Activated CD4-positive, alpha-beta T cell treated with anti-CD3 and anti-CD28 coated beads, Interleukin-2, amount 10 ng/mL, durations not matched to agents 24 days and 14 days (primary cell): Measurements from ENCODE around the gene DLGAP1. TPM values are rescaled to one million over a fixed set of nuclear protein-coding genes. Genes with fewer than 3 reads are reported as not detected.

Experiments
- DNase-seq: peaks from one replicate; pipeline ENCODE4 v3.0.0; 2022
- H3K27ac Mint-ChIP-seq: one replicate; pipeline ENCODE4 v1.8.0; 2022; ENCODE audit warnings: mild to moderate bottlenecking, mixed read lengths
- H3K27me3 Mint-ChIP-seq: one replicate; pipeline ENCODE4 v1.8.0; 2022; ENCODE audit warnings: mixed read lengths
- H3K36me3 Mint-ChIP-seq: one replicate; pipeline ENCODE4 v1.8.0; 2022; ENCODE audit warnings: low read depth, mild to moderate bottlenecking, mixed read lengths
- H3K4me1 Mint-ChIP-seq: one replicate; pipeline ENCODE4 v1.8.0; 2021; ENCODE audit warnings: mixed read lengths
- H3K4me3 Mint-ChIP-seq: one replicate; pipeline ENCODE4 v1.8.0; 2022; ENCODE audit warnings: mild to moderate bottlenecking, moderate library complexity, mixed read lengths
- H3K9me3 Mint-ChIP-seq: one replicate; pipeline ENCODE4 v1.8.0; 2021; ENCODE audit warnings: mixed read lengths
- intact Hi-C: fragments of 100-400 bp; cut with micrococcal nuclease; formaldehyde crosslinking; loops from one replicate; pipeline ENCODE4 v1.15.1; 2023
- total RNA-seq: library from RNA; stranded (reverse); gene quantifications from 2 replicates; pipeline ENCODE4 v1.2.3, GENCODE V29; 2022

Gene DLGAP1
- total RNA-seq, 1 donor from 2014 or later, result 1.5 TPM

- no peak for DNase-seq
- Mint-ChIP-seq H3K4me3 (no peak overlapping the region), H3K4me1 (no peaks in the 10 kb centered on the region), H3K27me3 (no peaks in the 10 kb centered on the region), H3K9me3 (peaks cover 7% of the 10 kb centered on the region), H3K36me3 (no peaks in the 10 kb centered on the region), H3K27ac (no peak overlapping the region)
- intact Hi-C loops, result no loop called here
Measured at GRCh38 chr18:4233468-4233867, 221.6 kb downstream of the DLGAP1 start.

GRCh38 chr18:4232656-4233055 is 222.5 kb downstream of the DLGAP1 start:
- Mint-ChIP-seq H3K27ac (no peak overlapping the region), H3K36me3 (no peaks in the 10 kb centered on the region), H3K4me1 (no peaks in the 10 kb centered on the region), H3K9me3 (peaks cover 7% of the 10 kb centered on the region), H3K27me3 (no peaks in the 10 kb centered on the region), H3K4me3 (no peak overlapping the region)
- intact Hi-C loops, result no loop called here
- no peak for DNase-seq

GRCh38 chr18:4231260-4231659 is 223.8 kb downstream of the DLGAP1 start:
- H3K9me3 Mint-ChIP-seq, result peaks cover 7% of the 10 kb centered on the region
- DNase-seq, result no peak
- intact Hi-C loops, result no loop called here
- H3K4me1 Mint-ChIP-seq, result no peaks in the 10 kb centered on the region
- H3K36me3 Mint-ChIP-seq, result no peaks in the 10 kb centered on the region
- no peak overlapping the region for H3K4me3 Mint-ChIP-seq
- no peaks in the 10 kb centered on the region for H3K27me3 Mint-ChIP-seq
- H3K27ac Mint-ChIP-seq, result no peak overlapping the region

DNA sequence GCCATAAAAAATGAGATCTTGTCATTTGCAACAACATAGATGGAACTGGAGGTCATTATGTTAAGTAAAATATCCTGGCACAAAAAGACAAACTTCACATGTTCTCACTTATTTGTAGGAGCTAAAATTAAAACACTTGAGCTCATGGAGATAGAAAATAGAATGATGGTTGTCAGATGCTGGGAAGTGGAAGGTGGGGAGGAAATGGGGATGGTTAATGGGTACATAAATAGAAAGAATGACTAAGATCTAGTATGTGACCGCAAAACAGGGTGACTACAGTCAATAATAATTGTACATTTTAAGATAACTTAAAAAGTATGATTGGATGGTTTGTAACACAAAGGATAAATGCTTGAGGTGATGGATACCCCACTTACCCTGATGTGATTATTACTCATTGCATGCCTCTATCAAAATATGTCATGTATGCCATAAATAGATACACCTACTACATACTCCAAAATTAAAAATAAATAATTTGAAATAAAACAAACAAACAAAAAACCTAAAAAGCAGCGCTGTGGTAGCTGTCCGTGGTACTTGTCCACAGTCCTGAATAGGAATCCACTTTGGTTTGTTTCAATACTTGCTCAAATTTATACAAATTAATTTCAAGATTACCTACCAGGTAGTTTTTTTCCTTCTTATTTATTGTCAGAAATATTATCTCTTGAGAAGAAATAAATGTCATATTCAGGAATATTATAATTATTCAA is 224.5 kb downstream of the DLGAP1 start:
- no peak for DNase-seq
- Mint-ChIP-seq H3K36me3 (no peaks in the 10 kb centered on the region), H3K4me3 (no peak overlapping the region), H3K27ac (no peak overlapping the region), H3K9me3 (peaks cover 7% of the 10 kb centered on the region), H3K27me3 (no peaks in the 10 kb centered on the region), H3K4me1 (no peaks in the 10 kb centered on the region)
- intact Hi-C loops, result no loop called here

- intact Hi-C loops, result no loop called here
- peaks cover under 1% of the 10 kb centered on the region for H3K9me3 Mint-ChIP-seq
- no peak overlapping the region for H3K4me3 Mint-ChIP-seq
- no peaks in the 10 kb centered on the region for H3K27me3 Mint-ChIP-seq
- H3K36me3 Mint-ChIP-seq, result no peaks in the 10 kb centered on the region
- no peaks in the 10 kb centered on the region for H3K4me1 Mint-ChIP-seq
- H3K27ac Mint-ChIP-seq, result no peak overlapping the region
- no peak for DNase-seq
Measured at GRCh38 chr18:4224031-4224704, 230.9 kb downstream of the DLGAP1 start.

- DNase-seq, result no peak
- no peak overlapping the region for H3K4me3 Mint-ChIP-seq
- H3K27ac Mint-ChIP-seq, result no peak overlapping the region
- H3K27me3 Mint-ChIP-seq, result no peaks in the 10 kb centered on the region
- intact Hi-C loops, result loop anchor here (10.0 kb wide), 1 partner anchor 64 kb away; no protein-coding TSS in a partner anchor
- peaks cover 4% of the 10 kb centered on the region for H3K9me3 Mint-ChIP-seq
- H3K4me1 Mint-ChIP-seq, result no peaks in the 10 kb centered on the region
- no peaks in the 10 kb centered on the region for H3K36me3 Mint-ChIP-seq
Measured at GRCh38 chr18:4211111-4211837, 243.8 kb downstream of the DLGAP1 start.

- no peaks in the 10 kb centered on the region for H3K27me3 Mint-ChIP-seq
Measured at GRCh38 chr18:4208366-4208765, 246.7 kb downstream of the DLGAP1 start.

GRCh38 chr18:4207383-4207985 is 247.6 kb downstream of the DLGAP1 start:
- DNase-seq, result no peak
- H3K27me3 Mint-ChIP-seq, result no peaks in the 10 kb centered on the region
- H3K4me3 Mint-ChIP-seq, result no peak overlapping the region
- H3K36me3 Mint-ChIP-seq, result no peaks in the 10 kb centered on the region
- H3K9me3 Mint-ChIP-seq, result peaks cover 7% of the 10 kb centered on the region
- no peak overlapping the region for H3K27ac Mint-ChIP-seq
- no peaks in the 10 kb centered on the region for H3K4me1 Mint-ChIP-seq
- intact Hi-C loops, result no loop called here

More at GRCh38 chr18:4208366-4208765, 246.7 kb downstream of the DLGAP1 start:
- no peak overlapping the region for H3K27ac Mint-ChIP-seq
- H3K9me3 Mint-ChIP-seq, result peaks cover 7% of the 10 kb centered on the region
- H3K4me3 Mint-ChIP-seq, result no peak overlapping the region
- intact Hi-C loops, result no loop called here
- no peaks in the 10 kb centered on the region for H3K36me3 Mint-ChIP-seq
- H3K4me1 Mint-ChIP-seq, result no peaks in the 10 kb centered on the region
- DNase-seq, result no peak

DNA sequence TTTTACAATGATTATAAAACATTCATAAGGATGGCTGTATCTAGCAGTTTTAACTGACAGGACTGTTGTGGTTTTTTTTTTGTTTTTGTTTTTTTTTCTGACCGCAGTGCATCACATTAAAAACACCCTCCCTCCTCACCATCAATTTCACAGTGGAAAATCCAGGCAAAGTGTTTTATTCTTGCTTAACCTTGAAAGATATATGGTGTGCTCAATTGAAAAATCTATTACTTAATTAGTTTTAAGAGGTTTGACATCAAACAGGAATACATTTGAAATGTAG is 250.7 kb downstream of the DLGAP1 start:
- no peak for DNase-seq
- H3K27me3 Mint-ChIP-seq, result no peaks in the 10 kb centered on the region
- no peaks in the 10 kb centered on the region for H3K36me3 Mint-ChIP-seq
- no peaks in the 10 kb centered on the region for H3K4me1 Mint-ChIP-seq
- no peak overlapping the region for H3K27ac Mint-ChIP-seq
- peaks cover 3% of the 10 kb centered on the region for H3K9me3 Mint-ChIP-seq
- intact Hi-C loops, result no loop called here
- no peak overlapping the region for H3K4me3 Mint-ChIP-seq

GRCh38 chr18:4203568-4204437 is 251.3 kb downstream of the DLGAP1 start:
- no peak for DNase-seq
- Mint-ChIP-seq H3K4me1 (no peaks in the 10 kb centered on the region), H3K36me3 (no peaks in the 10 kb centered on the region), H3K4me3 (no peak overlapping the region), H3K27ac (no peak overlapping the region), H3K9me3 (peaks cover 3% of the 10 kb centered on the region), H3K27me3 (no peaks in the 10 kb centered on the region)
- intact Hi-C loops, result no loop called here

DNA sequence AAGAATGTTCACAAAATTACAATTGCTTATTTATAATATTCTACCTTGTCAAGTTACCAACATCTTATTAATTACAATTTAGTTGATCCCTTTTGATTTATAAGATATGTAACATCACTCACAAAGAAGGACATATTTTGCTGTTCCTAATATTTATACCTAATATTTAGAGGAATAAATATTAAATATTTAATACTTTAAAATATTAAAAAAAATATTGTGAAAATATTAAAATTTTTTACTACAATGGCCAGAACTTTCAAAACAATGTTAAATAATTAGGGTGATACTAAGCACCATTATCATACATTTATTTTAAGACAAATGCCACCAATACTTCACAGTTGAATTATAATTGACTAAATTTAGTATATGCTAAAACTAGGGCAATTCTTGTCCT is 254.7 kb downstream of the DLGAP1 start:
- intact Hi-C loops, result no loop called here
- no peak overlapping the region for H3K4me3 Mint-ChIP-seq

GRCh38 chr18:4198956-4199355 is 256.2 kb downstream of the DLGAP1 start:
- Mint-ChIP-seq H3K9me3 (peaks cover 3% of the 10 kb centered on the region), H3K27ac (no peak overlapping the region), H3K4me1 (no peaks in the 10 kb centered on the region), H3K36me3 (no peaks in the 10 kb centered on the region), H3K4me3 (no peak overlapping the region), H3K27me3 (no peaks in the 10 kb centered on the region)
- intact Hi-C loops, result no loop called here
- DNase-seq, result no peak

More for the DNA sequence above, 254.7 kb downstream of the DLGAP1 start:
- Mint-ChIP-seq H3K4me1 (no peaks in the 10 kb centered on the region), H3K9me3 (peaks cover 3% of the 10 kb centered on the region), H3K36me3 (no peaks in the 10 kb centered on the region), H3K27me3 (no peaks in the 10 kb centered on the region), H3K27ac (no peak overlapping the region)
- DNase-seq, result no peak

- Mint-ChIP-seq H3K9me3 (no peaks in the 10 kb centered on the region), H3K4me3 (no peak overlapping the region), H3K27ac (no peak overlapping the region), H3K27me3 (no peaks in the 10 kb centered on the region), H3K4me1 (no peaks in the 10 kb centered on the region), H3K36me3 (no peaks in the 10 kb centered on the region)
- intact Hi-C loops, result no loop called here
- DNase-seq, result no peak
Measured at GRCh38 chr18:4196351-4196750, 258.8 kb downstream of the DLGAP1 start.
